NOMO-1 (cell line): Measurements from ENCODE around the gene CACNA1D.

Experiments
- DNase-seq, 2 experiments: peaks; one replicate each; lab custom pipeline; 2025; ENCODE audit not compliant: unreplicated experiment in 2 of 2; lab: John Stamatoyannopoulos, UW

Gene CACNA1D

DNA sequence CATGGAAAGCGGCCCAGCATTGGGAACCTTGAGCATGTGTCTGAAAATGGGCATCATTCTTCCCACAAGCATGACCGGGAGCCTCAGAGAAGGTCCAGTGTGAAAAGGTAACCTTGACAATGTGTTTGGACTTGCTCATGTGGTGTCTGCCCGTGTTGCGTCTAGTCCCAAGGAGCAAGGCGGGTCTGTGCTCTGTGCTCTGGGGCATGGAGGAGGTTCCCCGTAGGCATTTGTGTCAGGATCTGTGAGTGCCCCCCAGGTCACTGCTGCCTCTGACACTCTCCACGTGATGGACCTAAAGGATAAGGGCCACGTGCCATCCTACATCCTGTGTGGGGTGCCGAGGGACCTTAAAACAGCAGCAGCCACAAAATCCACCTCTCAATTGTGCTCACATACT lies 306.9 kb downstream of the CACNA1D start:
- no peak for DNase-seq

DNA sequence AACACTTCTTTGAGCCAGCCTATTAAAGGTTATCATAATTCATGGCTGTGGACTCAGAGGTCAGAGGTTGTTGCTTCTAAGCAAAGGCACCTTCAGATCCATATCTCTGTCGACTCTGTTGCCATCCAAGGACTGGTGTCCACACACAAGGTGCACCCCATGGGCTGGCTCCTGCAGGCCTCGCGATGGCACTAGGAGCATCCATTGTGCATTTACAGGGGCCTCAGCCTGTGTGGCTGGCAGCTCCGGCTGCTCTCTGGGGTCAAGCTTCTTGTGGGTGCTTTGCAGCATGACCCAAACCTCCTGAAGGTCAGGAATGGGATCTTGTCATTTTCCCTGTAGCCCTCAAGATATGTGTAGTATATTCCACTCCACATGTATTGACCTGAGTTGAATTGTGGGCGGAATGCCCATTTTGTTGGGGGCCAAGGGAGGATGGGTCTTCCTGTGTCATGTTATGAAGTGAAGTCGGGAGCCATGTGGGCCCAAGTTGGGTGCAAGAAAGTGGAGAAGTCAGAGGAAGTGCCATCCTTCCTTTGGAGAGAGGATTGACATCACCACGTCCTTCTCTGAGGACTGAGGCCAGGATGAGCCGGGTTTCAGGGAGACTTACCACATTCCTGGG lies 308.0 kb downstream of the CACNA1D start:
- no peak for DNase-seq

DNA sequence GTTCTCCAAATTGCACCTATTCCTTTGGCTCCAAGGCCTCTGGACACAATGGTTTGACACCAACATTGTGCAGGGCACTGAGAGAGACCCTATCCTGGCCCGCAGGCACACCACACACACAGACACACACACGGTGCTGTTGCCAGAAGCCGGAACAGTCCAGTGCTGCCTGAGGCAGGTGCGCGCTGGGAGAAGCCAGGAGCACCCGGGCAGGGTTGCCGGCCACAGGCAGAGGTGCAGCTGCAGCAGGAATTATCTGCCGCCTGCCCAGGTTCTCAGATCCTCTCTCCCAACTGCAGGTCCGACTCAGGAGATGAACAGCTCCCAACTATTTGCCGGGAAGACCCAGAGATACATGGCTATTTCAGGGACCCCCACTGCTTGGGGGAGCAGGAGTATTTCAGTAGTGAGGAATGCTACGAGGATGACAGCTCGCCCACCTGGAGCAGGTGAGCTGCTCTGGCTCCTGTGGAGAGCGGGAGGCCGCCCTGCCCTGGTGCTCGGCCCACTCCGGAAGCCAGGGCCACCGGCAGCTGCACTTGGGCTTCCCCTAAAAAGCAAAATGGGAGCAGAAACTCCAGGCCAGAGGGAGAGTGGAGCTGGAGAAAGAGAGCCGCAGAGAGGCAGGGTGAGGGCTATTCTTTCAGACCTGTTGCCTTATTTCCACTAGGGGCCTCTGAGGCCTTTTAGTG lies 308.9 kb downstream of the CACNA1D start:
- DNase-seq = no peak

DNA sequence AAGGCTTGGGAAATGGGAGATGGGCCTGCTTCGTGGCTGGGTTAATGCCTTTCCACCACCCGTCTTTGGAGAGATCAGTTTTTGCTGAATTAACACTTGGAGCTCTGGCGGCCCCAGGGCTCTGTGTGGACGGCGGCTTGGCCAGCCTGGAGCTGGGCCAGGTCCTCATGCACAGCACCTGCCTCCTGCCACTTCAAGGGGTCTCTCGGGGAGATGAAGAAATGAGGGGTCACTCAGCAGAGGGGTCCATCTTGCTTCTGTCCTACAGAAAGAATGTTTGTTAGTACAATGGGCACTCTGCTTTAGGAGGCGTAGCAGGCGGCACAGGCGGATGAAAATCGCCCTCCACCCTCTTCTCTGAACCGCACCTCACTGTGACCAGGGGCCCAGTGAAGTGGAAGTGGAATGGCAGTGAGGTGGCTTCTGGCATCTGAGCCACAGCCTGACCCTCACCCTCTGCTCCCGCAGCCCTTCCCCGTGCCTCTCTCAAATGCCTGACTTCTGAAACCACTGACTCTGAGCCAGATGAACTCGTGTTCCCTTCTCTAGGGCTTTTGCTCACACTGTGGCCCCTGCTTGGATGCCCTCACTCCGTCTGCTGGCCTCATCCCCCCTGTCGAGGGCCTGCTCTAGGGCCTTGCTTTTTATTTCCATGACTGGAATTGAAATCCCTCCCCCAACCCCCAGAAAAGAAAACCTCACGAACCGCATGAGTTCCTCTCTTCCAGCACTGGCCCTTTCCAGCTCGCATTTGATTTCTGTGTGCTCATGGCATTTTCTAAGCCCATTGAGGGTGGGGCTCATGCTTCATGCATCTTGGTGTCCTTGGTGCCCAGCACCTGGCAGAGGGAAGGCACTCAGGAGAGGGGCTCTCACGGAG lies 309.6 kb downstream of the CACNA1D start:
- DNase-seq = no peak

DNA sequence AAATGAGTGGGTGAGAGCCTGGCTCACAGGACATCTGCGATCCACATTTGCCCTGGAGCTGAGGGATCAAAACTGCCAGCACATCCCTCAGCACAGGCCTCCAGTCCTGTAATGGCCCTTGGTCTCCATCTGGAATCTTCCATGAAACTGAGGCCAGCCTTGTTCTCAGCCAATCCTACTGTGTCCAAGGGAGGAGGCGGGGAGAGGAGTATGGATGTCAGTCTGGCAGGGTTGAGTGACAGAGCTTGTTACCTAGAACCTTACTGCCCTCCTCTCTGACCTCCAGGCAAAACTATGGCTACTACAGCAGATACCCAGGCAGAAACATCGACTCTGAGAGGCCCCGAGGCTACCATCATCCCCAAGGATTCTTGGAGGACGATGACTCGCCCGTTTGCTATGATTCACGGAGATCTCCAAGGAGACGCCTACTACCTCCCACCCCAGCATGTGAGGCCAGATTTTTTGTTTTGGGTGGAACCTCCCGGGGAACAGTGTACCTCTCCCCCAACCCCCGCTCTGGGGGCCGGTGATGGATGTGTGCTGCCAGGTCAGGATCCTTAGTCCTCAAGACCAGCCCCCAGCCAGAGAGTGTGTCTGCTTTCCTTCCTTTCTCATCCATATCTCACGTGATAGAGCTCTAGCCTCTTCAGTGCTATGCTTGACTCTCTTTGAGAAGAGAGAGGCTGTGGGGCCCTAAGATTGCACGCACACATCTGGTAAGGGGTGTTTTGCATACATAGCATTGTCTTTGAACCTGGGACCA lies 310.5 kb downstream of the CACNA1D start:
- no peak for DNase-seq

DNA sequence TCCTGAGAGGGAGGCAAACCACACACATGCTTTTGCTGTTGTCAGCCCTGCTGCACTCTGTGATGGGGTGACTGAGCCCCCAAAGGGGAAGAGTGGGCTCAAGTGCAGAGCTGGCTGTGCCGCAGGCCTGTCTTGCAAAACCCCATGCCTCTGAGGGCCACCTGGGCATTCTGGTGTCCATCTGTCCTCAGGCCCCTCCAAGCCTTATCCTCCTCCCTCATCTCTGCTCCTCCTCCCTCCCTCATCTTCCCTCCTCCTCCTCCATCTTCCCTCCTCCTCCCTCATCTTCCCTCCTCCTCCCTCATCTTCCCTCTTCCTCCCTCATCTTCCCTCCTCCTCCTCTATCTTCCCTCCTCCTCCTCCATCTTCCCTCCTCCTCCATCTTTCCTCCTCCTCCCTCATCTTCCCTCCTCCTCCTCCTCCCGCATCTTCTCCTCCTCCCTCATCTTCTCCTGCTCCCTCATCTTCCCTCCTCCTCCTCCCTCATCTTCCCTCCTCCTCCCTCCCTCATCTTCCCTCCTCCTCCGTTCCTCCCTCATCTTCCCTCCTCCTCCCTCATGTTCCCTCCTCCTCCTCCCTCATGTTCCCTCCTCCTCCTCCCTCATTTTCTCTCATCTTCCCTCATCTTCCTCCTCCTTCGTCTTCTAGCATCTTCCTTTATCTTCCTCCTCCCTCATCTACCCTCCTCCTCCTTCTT lies 311.2 kb downstream of the CACNA1D start:
- DNase-seq = no peak

DNA sequence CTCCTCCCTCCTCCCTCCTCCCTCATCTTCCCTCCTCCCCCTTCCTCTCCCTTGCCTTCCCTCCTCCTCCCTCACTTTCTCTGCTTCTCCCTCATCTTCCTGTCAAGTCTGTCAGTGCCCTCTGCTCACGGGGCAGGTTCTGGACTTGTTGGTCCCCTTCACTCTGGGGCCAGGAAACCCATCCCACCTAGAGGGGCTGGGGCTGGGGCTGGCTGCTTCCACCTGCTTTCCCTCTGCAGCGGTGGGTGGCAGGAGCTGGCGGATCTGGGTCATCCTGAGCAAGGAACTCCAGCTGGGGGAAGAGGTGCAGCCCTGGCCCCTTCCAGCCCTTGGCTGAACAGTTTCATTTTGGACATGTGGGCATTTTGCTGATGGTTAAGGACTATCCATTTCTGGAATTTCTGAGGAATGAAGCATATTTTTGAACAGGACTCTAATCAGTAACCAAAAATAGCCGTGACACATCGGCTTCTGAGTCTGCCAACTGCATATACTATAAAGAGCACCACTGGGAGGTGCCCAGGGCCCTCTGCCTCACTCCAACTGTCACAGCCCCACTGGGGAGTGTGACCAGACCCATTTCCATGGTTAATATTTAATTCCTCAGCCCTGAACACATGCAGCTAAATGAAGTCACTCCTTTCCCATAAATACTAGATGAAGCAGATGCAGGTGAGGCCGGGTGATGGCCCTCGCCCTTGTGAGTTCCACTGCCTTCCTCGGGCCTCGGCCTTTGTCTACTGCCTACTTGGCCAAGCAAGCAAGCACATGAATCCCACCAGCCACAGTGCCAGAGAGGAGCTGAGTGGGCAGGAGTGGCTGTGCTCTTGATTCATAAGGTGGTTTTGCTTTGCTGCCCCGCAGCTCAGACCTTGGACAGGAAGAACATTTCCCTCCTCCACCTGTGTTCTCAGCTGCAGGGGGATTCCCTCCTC lies 312.0 kb downstream of the CACNA1D start:
- DNase-seq = no peak

DNA sequence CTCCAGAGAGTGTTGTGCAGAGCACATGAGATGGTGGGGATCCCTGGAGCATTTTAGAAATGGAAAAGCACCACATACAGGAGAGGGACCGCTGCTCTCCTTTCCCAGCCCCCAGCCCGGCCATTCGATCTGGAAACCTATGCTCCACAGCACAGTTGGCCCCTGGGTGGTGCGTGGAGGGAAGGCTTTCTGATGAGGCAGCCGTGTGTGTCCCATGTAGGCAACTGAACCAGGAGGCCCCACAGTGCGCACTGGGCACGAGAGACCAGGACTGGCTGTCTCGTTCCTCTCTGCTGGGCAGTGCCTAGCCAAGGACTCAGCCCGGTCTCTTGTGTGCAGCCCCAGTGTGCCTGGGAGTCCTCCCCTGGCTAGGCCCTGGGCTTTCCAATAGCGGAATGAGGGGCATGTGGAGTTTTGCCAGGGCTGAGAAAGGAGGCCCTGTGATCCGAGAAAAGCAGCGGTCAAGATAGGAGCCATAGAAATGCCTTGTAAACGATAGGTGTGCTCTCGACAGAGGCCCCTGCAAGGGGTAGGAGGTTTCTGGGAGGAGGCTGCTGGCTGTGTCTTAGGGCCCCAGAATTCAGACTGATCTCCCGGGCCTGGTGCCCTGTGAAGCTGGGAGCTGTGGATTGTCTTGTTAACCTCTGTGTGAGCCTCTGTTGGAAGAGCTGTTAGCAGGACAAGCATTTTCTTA lies 312.9 kb downstream of the CACNA1D start:
- no peak for DNase-seq

DNA sequence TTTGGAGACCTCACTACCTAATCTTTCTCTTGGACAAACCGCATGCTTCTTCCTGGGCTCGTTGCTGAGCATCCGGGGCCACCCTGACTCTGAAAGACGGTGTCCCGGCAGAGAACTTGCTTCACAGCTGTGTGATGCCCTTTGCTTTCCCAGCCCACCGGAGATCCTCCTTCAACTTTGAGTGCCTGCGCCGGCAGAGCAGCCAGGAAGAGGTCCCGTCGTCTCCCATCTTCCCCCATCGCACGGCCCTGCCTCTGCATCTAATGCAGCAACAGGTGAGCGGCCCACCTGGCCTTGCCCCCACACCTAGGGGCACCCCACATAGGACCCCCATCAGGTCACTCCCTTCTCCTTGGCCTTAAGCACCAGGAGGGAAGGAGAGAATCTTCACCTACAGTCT lies 314.1 kb downstream of the CACNA1D start:
- no peak for DNase-seq

DNA sequence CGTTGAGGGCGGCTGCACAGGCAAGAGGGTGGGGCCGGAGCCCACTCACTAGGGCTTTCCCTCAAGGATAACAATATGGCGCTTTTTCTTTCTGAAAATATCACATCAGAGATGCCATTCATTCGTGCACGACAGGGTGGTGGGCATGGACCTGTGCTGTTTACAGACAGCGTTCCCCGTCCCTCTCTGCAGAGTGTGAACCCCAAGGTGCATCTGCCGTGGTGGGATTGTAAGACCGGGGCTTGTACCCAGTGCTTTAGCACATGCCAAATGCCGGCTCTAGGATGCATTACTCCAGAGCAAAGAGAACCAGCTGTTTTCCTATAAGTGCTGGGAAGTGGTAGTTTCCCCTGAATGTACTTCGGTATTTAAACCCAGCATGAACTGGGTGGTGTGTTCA lies 314.9 kb downstream of the CACNA1D start:
- DNase-seq = no peak

DNA sequence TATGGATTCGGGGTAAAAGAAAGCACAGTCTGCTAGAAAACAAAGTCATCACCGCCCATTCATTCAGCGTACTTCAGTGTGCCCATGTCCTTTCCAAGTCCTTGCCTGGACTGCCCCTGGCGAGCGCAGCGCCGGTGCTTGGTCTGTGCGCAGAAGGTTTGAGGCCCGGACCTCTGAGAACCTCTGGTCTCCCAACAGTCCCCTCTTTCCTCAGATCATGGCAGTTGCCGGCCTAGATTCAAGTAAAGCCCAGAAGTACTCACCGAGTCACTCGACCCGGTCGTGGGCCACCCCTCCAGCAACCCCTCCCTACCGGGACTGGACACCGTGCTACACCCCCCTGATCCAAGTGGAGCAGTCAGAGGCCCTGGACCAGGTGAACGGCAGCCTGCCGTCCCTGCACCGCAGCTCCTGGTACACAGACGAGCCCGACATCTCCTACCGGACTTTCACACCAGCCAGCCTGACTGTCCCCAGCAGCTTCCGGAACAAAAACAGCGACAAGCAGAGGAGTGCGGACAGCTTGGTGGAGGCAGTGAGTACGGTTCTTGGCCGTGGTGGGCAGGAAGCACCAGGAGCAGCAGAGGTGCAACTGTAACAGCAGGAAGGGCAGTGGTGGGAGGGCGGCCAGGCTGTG lies 315.5 kb downstream of the CACNA1D start:
- DNase-seq = no peak

DNA sequence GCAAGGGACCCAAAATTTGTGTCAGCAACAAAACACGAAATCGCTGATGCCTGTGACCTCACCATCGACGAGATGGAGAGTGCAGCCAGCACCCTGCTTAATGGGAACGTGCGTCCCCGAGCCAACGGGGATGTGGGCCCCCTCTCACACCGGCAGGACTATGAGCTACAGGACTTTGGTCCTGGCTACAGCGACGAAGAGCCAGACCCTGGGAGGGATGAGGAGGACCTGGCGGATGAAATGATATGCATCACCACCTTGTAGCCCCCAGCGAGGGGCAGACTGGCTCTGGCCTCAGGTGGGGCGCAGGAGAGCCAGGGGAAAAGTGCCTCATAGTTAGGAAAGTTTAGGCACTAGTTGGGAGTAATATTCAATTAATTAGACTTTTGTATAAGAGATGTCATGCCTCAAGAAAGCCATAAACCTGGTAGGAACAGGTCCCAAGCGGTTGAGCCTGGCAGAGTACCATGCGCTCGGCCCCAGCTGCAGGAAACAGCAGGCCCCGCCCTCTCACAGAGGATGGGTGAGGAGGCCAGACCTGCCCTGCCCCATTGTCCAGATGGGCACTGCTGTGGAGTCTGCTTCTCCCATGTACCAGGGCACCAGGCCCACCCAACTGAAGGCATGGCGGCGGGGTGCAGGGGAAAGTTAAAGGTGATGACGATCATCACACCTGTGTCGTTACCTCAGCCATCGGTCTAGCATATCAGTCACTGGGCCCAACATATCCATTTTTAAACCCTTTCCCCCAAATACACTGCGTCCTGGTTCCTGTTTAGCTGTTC lies 316.9 kb downstream of the CACNA1D start:
- no peak for DNase-seq

DNA sequence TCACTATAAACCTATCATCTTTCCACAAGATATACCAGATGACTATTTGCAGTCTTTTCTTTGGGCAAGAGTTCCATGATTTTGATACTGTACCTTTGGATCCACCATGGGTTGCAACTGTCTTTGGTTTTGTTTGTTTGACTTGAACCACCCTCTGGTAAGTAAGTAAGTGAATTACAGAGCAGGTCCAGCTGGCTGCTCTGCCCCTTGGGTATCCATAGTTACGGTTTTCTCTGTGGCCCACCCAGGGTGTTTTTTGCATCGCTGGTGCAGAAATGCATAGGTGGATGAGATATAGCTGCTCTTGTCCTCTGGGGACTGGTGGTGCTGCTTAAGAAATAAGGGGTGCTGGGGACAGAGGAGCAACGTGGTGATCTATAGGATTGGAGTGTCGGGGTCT lies 318.0 kb downstream of the CACNA1D start:
- no peak for DNase-seq

DNA sequence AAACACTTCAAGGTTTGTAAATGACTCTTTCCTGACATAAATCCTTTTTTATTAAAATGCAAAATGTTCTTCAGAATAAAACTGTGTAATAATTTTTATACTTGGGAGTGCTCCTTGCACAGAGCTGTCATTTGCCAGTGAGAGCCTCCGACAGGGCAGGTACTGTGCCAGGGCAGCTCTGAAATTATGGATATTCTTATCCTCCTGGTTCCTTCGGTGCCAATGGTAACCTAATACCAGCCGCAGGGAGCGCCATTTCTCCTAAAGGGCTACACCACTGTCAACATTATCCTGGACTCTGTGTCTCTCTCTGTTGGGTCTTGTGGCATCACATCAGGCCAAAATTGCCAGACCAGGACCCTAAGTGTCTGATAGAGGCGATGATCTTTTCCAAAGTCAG lies 318.8 kb downstream of the CACNA1D start:
- no peak for DNase-seq

DNA sequence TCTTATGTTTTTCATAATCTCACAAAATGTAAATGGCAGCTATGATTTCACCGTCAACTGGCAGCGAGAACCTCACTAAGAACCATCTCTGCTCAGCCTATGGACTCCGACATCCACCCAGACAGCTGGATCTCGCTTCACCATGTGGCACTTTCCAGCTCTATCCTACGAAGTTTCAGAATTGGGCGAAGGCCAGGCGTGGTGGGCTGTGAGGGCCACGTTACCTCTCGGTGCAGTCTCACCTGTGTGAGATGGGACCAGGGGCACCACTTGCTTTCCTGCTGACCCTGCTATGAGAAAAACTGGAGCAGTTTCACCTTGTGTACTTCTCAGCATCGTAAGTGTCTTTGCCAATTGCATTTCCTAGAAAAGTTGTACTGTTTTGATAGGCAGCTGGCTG lies 319.5 kb downstream of the CACNA1D start:
- no peak for DNase-seq

DNA sequence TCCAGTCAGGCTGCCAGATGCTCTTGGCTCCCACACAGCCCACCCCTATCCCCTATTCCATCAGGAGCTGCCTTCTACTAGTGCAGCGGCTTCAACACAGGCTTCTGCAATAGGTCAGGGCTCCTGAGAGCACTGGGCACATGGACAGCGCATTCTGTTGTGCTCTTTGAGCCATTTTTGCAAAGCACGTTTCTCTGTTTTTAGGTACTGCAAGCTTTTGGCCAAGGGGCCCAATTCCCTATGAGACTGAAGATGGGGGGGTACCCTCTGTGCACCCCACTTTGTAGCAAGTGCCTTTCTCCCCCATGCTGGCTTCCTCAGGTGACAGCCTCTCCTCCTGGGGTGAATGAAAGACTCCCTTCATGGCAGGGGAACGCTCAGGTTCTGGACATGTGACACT lies 320.7 kb downstream of the CACNA1D start:
- no peak for DNase-seq

DNA sequence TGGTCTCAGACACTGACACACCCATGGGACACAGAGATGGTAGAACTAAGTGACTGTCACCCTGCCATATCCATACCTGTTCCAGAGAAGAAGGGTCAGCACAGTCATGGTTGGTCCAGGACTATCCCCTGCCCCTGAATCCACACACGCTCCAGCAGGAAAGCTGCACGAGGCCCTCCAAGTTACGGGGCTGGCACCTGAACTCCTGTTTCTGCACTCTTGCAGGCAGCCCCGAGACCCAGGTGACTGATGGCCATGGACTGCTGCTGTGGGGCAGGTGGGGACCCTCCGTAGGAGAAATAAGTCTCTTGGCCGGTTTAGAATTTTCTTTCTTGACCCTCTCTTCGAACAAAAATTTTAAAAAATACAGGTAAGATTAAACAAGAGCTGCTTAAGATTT lies 321.2 kb downstream of the CACNA1D start:
- DNase-seq = no peak

DNA sequence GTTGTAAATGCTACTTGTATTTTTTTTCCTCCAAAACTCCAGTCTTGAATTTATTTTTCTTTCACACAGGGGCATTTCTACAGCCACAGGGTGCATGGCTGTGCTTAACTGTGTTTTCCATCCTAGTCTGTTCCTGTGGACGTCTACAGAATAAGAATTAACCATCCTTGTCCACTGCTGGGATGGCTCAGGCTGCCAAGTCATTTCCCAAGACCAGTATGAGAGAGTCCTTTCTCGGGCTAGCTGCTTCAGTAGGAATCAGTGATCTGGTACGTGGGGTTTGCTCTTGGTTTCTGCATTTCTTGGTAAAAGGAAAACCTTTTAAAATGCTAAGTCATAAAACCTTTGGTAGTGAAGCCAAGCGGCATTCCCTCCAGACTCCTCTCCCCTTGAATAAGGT lies 322.0 kb downstream of the CACNA1D start:
- DNase-seq = no peak
